Esophagus muscularis mucosa (tissue), 4 donors: ENCODE measurements around the gene SYMPK. TPM values are rescaled to one million over a fixed set of nuclear protein-coding genes. Genes with fewer than 3 reads are reported as not detected.

Experiments used
- DNase-seq: peaks from one replicate; pipeline ENCODE4 v3.0.0-alpha.2; 2017; ENCODE audit errors: extremely low spot score
- H3K27ac ChIP-seq, 4 donors: fragments of 200-600 bp; sonication (generic); replicated peaks in 1 of 4; 1 replicate in 3 of 4; 2 replicates in 1 of 4; pipeline ENCODE4 v1.5.1; 2016 to 2019; ENCODE audit warnings: mild to moderate bottlenecking in 1 of 4
- H3K27me3 ChIP-seq, 4 donors: fragments of 200-600 bp; sonication (generic); one replicate each; pipeline versions ENCODE4 v1.5.1 to v1.6.0; 2016 to 2019
- H3K36me3 ChIP-seq, 4 donors: fragments of 200-600 bp; sonication (generic); one replicate each; pipeline ENCODE4 v1.5.1; 2016 to 2019
- H3K4me1 ChIP-seq, 4 donors: fragments of 200-600 bp; sonication (generic); one replicate each; pipeline ENCODE4 v1.5.1; 2016 to 2019
- H3K4me3 ChIP-seq, 4 donors: fragments of 200-600 bp; sonication (generic); 1 replicate in 2 of 4; 2 replicates in 2 of 4; pipeline ENCODE4 v1.5.1; 2016 to 2019; ENCODE audit warnings: mild to moderate bottlenecking in 4 of 4, moderate library complexity in 1 of 4
- H3K9me3 ChIP-seq, 4 donors: fragments of 200-600 bp; sonication (generic); 1 replicate in 3 of 4; 2 replicates in 1 of 4; pipeline ENCODE4 v1.5.1; 2016 to 2019
- CTCF ChIP-seq, 3 experiments: fragments of 200-600 bp in 2 of 3; fragments of 450-650 bp in 1 of 3; sonication (generic) in 2 of 3; IDR thresholded peaks; one replicate each; pipeline ENCODE4 v1.5.1; 2017 to 2019; ENCODE audit warnings: antibody characterized with exemption in 3 of 3, mild to moderate bottlenecking in 2 of 3, moderate library complexity in 1 of 3
- EP300 ChIP-seq: sonication (generic); formaldehyde crosslinking; IDR thresholded peaks from one replicate; pipeline ENCODE4 v1.6.1; 2017; ENCODE audit warnings: antibody characterized with exemption
- POLR2A ChIP-seq: fragments of 450-650 bp; IDR thresholded peaks from one replicate; pipeline ENCODE4 v1.6.1; 2017; ENCODE audit warnings: antibody characterized with exemption, moderate library complexity, mild to moderate bottlenecking, low read depth
- POLR2AphosphoS5 ChIP-seq, 2 donors: sonication (generic); formaldehyde crosslinking; IDR thresholded peaks; one replicate each; pipeline ENCODE4 v1.6.1; 2017; ENCODE audit warnings: antibody characterized with exemption in 2 of 2
- WGBS: methylation state at CpG from one replicate; pipeline ENCODE4 v1.1.5; 2018; 5-methylcytosine and 5-hydroxymethylcytosine counted together
- intact Hi-C: fragments of 100-400 bp; cut with DNase I; formaldehyde crosslinking; loops from one replicate; pipeline ENCODE4 v1.15.1; 2023
- total RNA-seq, 4 donors: library from RNA; depleted of rRNA; stranded (reverse); fragments of >200 nt; gene quantifications; one replicate each; pipeline versions ENCODE4 v1.1.0 to v1.2.1, GENCODE V29; 2016

The SYMPK gene
- total RNA-seq, 4 donors from 2014 or later, result 22.0 to 44.2 (median 36.6) TPM

DNA sequence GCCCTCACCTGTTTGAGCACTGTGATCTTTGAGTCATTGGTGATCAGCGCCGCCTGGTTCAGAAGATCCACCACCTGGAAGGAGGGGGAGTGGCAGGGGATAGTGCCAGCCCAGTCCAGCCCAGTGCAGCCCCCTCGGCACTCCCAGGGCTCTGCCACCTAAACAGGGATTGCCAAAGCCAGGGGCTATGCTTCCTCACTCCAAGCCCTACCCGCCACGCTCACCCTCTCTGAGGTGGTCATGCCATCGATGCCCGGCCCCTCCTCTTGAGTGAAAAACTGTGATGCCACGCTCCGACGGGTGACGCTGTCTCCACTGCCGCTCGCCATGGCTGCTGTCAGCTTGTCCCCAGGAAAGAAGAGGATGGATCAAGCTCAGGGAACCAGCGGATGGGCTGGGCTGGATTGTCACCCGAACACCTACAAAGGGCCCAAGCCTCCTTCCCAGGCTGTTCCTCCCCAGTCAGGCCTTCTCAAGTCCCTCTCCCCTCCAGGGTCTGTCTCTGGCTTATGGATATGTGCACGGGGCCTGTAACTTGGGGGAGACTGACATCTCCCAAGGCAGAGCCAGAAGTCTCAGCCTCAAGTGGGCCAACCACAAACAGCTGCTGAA lies 8.7 kb downstream of the SYMPK start:
- TF ChIP-seq CTCF (IDR thresholded peaks at IDR 0.05) (no peak), POLR2A (no peak), POLR2AphosphoS5 (IDR thresholded peaks at IDR 0.05) (no peak), EP300 (no peak)
- H3K4me1 ChIP-seq, result no peaks in the 10 kb centered on the region
- no peak overlapping the region for H3K27ac ChIP-seq
- no peaks in the 10 kb centered on the region for H3K27me3 ChIP-seq
- H3K9me3 ChIP-seq, result no peaks in the 10 kb centered on the region
- intact Hi-C loops, result no loop called here
- no peak for DNase-seq
- peaks cover 40 to 93% (median 80%) of the 10 kb centered on the region in 4 donors for H3K36me3 ChIP-seq
- WGBS, result 92% methylated on average over 9 of the region's 16 CpGs
- H3K4me3 ChIP-seq, result no peak overlapping the region

GRCh38 chr19:45852983-45853382 lies 10.0 kb downstream of the SYMPK start:
- H3K4me1 ChIP-seq, result no peaks in the 10 kb centered on the region
- no peak overlapping the region for H3K27ac ChIP-seq
- 87% methylated on average over 6 of the region's 7 CpGs for WGBS
- no peak for TF ChIP-seq CTCF (IDR thresholded peaks at IDR 0.05)
- no peak for TF ChIP-seq POLR2A
- TF ChIP-seq EP300, result no peak
- TF ChIP-seq POLR2AphosphoS5 (IDR thresholded peaks at IDR 0.05), result no peak
- no peaks in the 10 kb centered on the region for H3K27me3 ChIP-seq
- intact Hi-C loops, result no loop called here
- H3K36me3 ChIP-seq, result peaks cover 50 to 93% (median 80%) of the 10 kb centered on the region in 4 donors
- no peak for DNase-seq
- H3K9me3 ChIP-seq, result no peaks in the 10 kb centered on the region
- H3K4me3 ChIP-seq, result no peak overlapping the region

DNA sequence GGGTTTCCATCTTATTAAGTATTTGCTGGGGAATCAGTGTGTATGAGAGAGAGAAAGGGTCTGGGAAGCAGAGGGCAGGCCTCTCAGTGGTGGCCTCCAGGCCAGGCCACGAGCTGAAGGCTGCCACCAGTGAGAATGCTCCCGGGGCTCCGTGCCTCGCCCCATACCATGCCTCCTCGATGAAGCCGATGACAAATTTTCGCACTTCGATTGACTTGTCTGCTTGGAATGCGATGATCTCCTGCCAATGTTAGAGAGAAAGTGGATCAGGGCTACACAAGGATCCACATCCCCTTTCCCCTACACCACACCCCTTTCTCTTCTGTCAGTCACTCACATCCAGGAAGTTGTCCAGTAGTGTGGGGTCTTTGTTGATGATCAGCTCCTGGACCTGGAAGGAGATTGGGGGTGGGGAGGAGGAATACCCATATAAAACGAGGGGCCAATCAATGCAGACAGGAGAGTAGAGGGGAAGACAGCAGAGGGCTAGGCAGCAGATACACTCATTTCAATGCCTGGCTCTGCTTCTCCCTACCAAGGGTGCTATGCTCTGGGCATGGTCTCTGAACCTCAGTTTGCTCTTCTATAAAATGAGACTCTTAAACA lies 10.7 kb downstream of the SYMPK start:
- Histone ChIP-seq H3K36me3 (peaks cover 57 to 97% (median 86%) of the 10 kb centered on the region in 4 donors), H3K4me1 (no peaks in the 10 kb centered on the region), H3K4me3 (no peak overlapping the region), H3K27me3 (no peaks in the 10 kb centered on the region), H3K9me3 (no peaks in the 10 kb centered on the region), H3K27ac (no peak overlapping the region)
- TF ChIP-seq POLR2AphosphoS5 (IDR thresholded peaks at IDR 0.05) (no peak), EP300 (no peak), POLR2A (no peak), CTCF (IDR thresholded peaks at IDR 0.05) (no peak)
- intact Hi-C loops, result no loop called here
- WGBS, result 93% methylated on average over 9 of the region's 10 CpGs
- no peak for DNase-seq

GRCh38 chr19:45848922-45849321 lies 14.0 kb downstream of the SYMPK start:
- 85% methylated on average over 4 of the region's 4 CpGs for WGBS
- peaks cover 74 to 100% (median 97%) of the 10 kb centered on the region in 4 donors for H3K36me3 ChIP-seq

More at GRCh38 chr19:45848922-45849321, 14.0 kb downstream of the SYMPK start:
- Histone ChIP-seq H3K27me3 (no peaks in the 10 kb centered on the region), H3K4me1 (no peaks in the 10 kb centered on the region), H3K9me3 (no peaks in the 10 kb centered on the region), H3K4me3 (no peak overlapping the region), H3K27ac (no peak overlapping the region)
- no peak for DNase-seq
- TF ChIP-seq CTCF (IDR thresholded peaks at IDR 0.05) (peak in 1 of 3 experiments; percentile 8), POLR2A (no peak)
- intact Hi-C loops, result no loop called here
